IPS DF 6.9 (cell line): ENCODE results near the gene RFX6.

Experiments used
- DNase-seq: peaks from one replicate; pipeline ENCODE4 v3.0.0-alpha.2; 2013; ENCODE audit warnings: low read depth, low spot score
- H3K27ac ChIP-seq: one replicate; pipeline ENCODE4 v1.5.1; 2013; ENCODE audit warnings: low read length, control low read depth
- H3K27me3 ChIP-seq: 2 replicates; pipeline ENCODE4 v1.6.1; 2013; ENCODE audit warnings: mild to moderate bottlenecking, low read length; ENCODE audit not compliant: control insufficient read depth, insufficient read depth
- H3K36me3 ChIP-seq: 2 replicates; pipeline ENCODE4 v1.6.1; 2013; ENCODE audit warnings: low read length; ENCODE audit not compliant: control insufficient read depth, insufficient read depth
- H3K4me1 ChIP-seq: 2 replicates; pipeline ENCODE4 v1.6.1; 2013; ENCODE audit warnings: low read length; ENCODE audit not compliant: control insufficient read depth, insufficient read depth
- H3K4me3 ChIP-seq: 2 replicates; pipeline ENCODE4 v1.5.1; 2013; ENCODE audit warnings: mild to moderate bottlenecking, low read length
- H3K9me3 ChIP-seq: 2 replicates; pipeline ENCODE4 v1.6.1; 2013; ENCODE audit warnings: low read length, inconsistent platforms; ENCODE audit not compliant: control insufficient read depth, insufficient read depth
- WGBS: extraction: QIAGEN DNeasy Blood & Tissue Kit; methylation state at CpG from one replicate; pipeline ENCODE4 v1.1.7; 2013; ENCODE audit warnings: mixed read lengths, missing lambda C conversion rate; ENCODE audit not compliant: insufficient read length, insufficient coverage; 5-methylcytosine and 5-hydroxymethylcytosine counted together

Gene RFX6

DNA sequence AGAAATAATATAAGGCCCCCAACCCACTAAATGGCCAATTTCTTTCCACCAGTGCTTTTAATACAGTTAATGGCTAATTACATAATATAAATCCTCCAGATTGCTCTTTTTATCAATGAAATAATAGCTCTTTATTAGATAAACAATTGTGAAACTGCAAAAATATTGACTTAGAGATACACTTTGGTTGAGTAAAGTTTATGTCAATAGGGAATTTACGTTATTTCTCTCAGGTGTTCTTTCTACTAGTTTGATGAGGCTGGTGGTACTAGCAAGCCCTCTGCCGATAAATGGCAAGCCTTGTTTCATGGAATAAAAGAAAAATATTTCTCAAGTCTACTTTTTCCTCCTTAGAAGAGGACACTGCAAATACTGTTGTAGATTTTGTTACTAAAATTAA lies 18.9 kb downstream of the RFX6 start:
- no peaks in the 10 kb centered on the region for H3K9me3 ChIP-seq
- no peaks in the 10 kb centered on the region for H3K36me3 ChIP-seq
- no peak overlapping the region for H3K27ac ChIP-seq
- no peaks in the 10 kb centered on the region for H3K4me1 ChIP-seq
- no peak overlapping the region for H3K4me3 ChIP-seq
- DNase-seq: no peak
- no peaks in the 10 kb centered on the region for H3K27me3 ChIP-seq
- no CpG with 5 or more reads among the region's 2 CpGs for WGBS

DNA sequence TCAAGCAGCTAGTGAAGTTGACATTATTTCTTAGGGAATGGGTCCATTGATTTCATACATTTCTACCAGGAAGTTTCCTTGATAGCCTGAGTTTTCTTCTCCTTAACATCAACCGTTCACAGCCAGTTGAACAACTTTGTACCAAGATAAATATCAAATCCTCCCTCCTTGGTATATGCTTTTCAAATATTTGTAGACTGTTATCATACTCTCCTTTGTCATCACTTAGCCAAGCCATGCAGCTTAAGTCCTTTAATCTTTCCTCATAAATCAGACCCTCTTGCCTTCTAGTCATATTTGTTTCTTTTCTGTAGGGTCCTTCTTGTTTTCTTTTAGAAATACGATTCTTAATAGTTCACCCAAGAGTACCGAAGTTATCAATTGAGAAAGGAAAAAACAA lies 25.6 kb downstream of the RFX6 start:
- Histone ChIP-seq H3K4me3 (no peak overlapping the region), H3K27ac (no peak overlapping the region), H3K9me3 (no peaks in the 10 kb centered on the region), H3K27me3 (no peaks in the 10 kb centered on the region), H3K36me3 (no peaks in the 10 kb centered on the region), H3K4me1 (no peaks in the 10 kb centered on the region)
- DNase-seq: no peak
- no CpG with 5 or more reads among the region's 3 CpGs for whole genome bisulfite sequencing

DNA sequence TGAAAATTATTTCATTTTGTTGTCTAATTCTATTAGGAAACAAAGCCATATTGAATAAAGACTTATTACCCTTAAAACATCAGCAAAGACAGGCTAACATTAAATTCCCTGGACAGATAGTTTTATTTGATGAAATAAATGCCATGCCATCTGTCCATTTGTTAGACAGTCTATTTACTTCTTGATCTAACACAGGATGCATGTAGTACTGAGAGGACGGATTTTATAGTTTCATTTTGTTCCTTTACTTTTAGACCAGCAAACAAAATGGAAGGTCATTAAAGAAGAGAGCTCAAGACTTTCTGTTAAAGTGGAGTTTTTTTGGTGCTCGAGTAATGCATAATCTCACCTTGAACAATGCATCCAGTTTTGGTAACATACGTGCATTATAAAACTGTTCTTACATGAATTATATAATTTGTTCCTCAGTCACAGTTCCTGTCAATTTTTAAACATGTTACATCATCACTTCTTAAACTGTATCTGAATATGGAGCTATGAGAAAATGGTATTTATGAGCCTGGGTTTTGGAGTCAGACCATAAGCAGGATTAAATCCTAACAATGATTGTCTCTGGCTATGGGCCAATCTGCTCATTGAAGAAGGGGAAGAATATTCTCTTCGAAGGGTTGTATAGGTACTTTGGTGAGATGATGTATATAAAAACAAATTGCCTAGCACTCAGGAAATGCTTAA lies 46.0 kb downstream of the RFX6 start:
- Histone ChIP-seq H3K36me3 (no peaks in the 10 kb centered on the region), H3K27ac (no peak overlapping the region), H3K27me3 (no peaks in the 10 kb centered on the region), H3K4me1 (no peaks in the 10 kb centered on the region; the same call in 1 of the 2 replicates), H3K4me3 (no peak overlapping the region), H3K9me3 (no peaks in the 10 kb centered on the region)
- no CpG with 5 or more reads among the region's 4 CpGs for WGBS
- DNase-seq: no peak

DNA sequence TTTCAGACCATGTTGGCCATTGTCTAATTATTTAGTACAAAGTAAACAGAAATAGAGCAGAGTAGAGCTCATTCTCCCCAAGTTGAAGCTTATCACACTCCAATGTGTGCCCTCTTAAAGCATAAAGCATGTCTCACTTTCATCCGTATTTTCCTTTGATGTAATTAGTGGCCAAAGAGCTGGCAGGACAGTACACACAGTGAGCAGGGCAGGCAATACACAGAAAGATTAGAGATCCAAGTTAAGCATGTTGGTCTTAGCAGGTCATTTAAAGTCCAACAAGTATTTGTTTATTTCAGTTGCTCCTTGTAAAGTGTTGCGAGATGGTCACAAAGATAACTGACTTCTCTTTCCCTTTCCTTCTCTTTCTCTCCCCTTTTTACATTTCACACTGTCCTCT lies 47.2 kb downstream of the RFX6 start:
- no peak for DNase-seq
- H3K4me1 ChIP-seq: no peaks in the 10 kb centered on the region; the same call in 1 of the 2 replicates
- H3K27ac ChIP-seq: no peak overlapping the region
- H3K9me3 ChIP-seq: no peaks in the 10 kb centered on the region
- WGBS: no CpG with 5 or more reads among the region's 2 CpGs
- H3K4me3 ChIP-seq: no peak overlapping the region
- H3K36me3 ChIP-seq: no peaks in the 10 kb centered on the region
- no peaks in the 10 kb centered on the region for H3K27me3 ChIP-seq

DNA sequence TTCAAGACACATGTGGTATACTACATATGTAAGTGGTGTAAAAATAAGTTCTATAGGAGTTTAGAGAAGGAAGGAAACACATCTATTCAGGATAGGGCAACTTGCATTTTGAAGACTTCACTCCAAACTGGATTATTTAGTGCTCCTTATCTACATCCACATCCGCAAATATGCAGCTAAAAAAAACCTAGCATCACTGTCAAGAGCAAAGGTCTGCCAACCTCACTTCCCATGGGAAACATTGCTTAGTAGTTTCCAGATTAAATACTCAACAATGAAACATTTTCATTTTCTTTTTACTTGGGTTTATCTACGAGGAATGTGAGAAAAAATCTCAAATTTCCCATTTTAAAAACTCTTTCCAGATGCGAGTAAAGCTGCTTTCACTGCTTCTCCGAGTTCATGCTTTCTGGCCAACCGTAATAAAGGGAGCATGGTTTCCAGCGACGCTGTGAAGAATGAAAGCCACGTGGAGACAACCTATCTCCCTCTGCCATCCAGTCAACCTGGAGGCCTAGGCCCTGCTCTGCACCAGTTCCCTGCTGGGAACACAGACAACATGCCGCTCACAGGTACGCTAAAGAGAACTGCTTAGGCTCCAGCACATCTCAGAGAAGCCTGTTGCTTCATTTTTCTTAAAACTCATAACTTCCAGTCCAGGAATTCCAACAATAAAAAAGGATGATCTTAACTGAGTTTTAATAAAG lies 48.2 kb downstream of the RFX6 start:
- H3K4me3 ChIP-seq: no peak overlapping the region
- H3K27me3 ChIP-seq: no peaks in the 10 kb centered on the region
- no peak overlapping the region for H3K27ac ChIP-seq
- H3K36me3 ChIP-seq: no peaks in the 10 kb centered on the region
- no CpG with 5 or more reads among the region's 10 CpGs for WGBS
- DNase-seq: no peak
- no peaks in the 10 kb centered on the region for H3K9me3 ChIP-seq
- no peaks in the 10 kb centered on the region; the same call in 1 of the 2 replicates for H3K4me1 ChIP-seq

DNA sequence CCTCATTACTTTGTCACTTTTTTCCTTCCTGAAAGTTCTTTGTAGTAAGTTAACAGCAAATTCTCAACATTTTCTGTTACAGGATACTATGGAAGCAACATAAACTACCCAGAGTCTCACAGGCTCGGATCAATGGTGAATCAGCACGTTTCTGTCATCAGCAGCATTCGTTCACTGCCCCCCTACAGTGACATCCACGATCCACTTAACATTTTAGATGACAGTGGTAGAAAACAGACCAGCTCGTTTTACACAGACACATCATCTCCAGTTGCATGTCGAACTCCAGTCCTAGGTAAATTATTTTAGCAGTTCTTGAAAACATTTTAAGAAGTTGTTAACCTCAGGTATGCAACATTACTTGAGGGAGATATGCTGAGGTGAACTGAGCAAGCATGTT lies 51.6 kb downstream of the RFX6 start:
- Histone ChIP-seq H3K9me3 (no peaks in the 10 kb centered on the region), H3K36me3 (no peaks in the 10 kb centered on the region), H3K27me3 (no peaks in the 10 kb centered on the region), H3K4me1 (no peaks in the 10 kb centered on the region; the same call in 1 of the 2 replicates), H3K4me3 (no peak overlapping the region), H3K27ac (no peak overlapping the region)
- WGBS: no CpG with 5 or more reads among the region's 6 CpGs
- no peak for DNase-seq

GRCh38 chr6:116929825-116930224 lies 52.8 kb downstream of the RFX6 start:
- no peak for DNase-seq
- Histone ChIP-seq H3K4me3 (no peak overlapping the region), H3K27me3 (no peaks in the 10 kb centered on the region), H3K4me1 (no peaks in the 10 kb centered on the region; the same call in 1 of the 2 replicates), H3K9me3 (no peaks in the 10 kb centered on the region), H3K36me3 (no peaks in the 10 kb centered on the region), H3K27ac (no peak overlapping the region)
- WGBS: no CpG with 5 or more reads among the region's 1 CpG

DNA sequence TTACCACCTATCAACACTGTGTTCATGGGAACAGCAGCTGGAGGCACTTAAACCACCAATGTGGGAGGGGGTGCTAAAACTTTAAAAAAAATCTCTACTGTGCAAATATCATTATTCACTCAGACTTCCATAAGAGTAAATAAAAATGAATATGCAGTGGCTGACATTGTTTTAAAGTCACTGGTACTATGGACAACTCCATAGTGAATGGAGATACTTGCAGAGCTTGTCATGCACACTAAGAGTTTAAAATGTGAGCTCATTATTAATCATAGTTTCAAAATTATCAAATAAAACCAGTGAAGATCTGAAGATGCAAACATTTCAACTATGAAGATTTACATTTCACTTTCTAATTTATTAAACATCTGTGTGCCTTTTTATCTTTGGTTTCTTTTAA lies 54.4 kb downstream of the RFX6 start:
- Histone ChIP-seq H3K4me1 (no peaks in the 10 kb centered on the region; the same call in 1 of the 2 replicates), H3K4me3 (no peak overlapping the region), H3K27me3 (no peaks in the 10 kb centered on the region), H3K36me3 (no peaks in the 10 kb centered on the region), H3K9me3 (no peaks in the 10 kb centered on the region), H3K27ac (no peak overlapping the region)
- no peak for DNase-seq

- Histone ChIP-seq H3K9me3 (no peaks in the 10 kb centered on the region), H3K4me3 (no peak overlapping the region), H3K27ac (no peak overlapping the region), H3K4me1 (no peaks in the 10 kb centered on the region; the same call in 1 of the 2 replicates), H3K27me3 (no peaks in the 10 kb centered on the region), H3K36me3 (no peaks in the 10 kb centered on the region)
- WGBS: no CpG with 5 or more reads among the region's 1 CpG
- no peak for DNase-seq
These were observed 55.5 kb downstream of the RFX6 start for GRCh38 chr6:116932496-116932895.

GRCh38 chr6:116933485-116933884 lies 56.4 kb downstream of the RFX6 start:
- Histone ChIP-seq H3K27me3 (no peaks in the 10 kb centered on the region), H3K4me1 (no peaks in the 10 kb centered on the region; the same call in 1 of the 2 replicates), H3K9me3 (no peaks in the 10 kb centered on the region), H3K27ac (no peak overlapping the region), H3K4me3 (no peak overlapping the region), H3K36me3 (no peaks in the 10 kb centered on the region)
- DNase-seq: no peak
- no CpG with 5 or more reads among the region's 2 CpGs for WGBS

DNA sequence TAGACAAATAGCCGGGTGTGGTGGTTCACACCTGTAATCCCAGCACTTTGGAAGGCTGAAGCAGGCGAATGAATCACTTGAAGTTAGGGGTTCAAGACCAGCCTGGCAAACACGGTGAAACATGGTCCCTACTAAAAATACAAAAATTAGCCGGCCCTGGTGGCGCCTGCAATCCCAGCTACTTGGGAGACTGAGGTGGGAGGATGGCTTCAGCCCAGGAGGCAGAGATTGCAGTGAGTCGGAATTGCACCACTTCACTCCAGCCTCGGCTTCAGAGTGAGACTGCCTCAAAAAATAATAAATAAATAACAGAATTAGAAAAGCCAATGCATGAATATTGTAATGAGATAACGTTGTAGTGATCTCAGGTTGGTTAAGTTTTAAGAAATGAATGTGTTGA lies 61.3 kb downstream of the RFX6 start:
- Histone ChIP-seq H3K27me3 (no peaks in the 10 kb centered on the region), H3K4me1 (no peaks in the 10 kb centered on the region), H3K36me3 (no peaks in the 10 kb centered on the region), H3K4me3 (no peak overlapping the region), H3K27ac (no peak overlapping the region), H3K9me3 (no peaks in the 10 kb centered on the region)
- 100% methylated on average over 1 of the region's 8 CpGs for WGBS
- no peak for DNase-seq
